SU-DHL-6 (cell line): ENCODE data around the gene RBM43.

Source experiments
- H2AFZ ChIP-seq: fragments of 200-600 bp; sonication (generic); 2 replicates; pipeline ENCODE4 v1.6.1; 2014; ENCODE audit warnings: low read depth, mild to moderate bottlenecking, moderate library complexity, mixed read lengths, antibody characterized with exemption, low read length; ENCODE audit not compliant: severe bottlenecking
- H3F3A ChIP-seq: fragments of 200-600 bp; shearing (Covaris generic); 2 replicates; pipeline ENCODE4 v1.6.0; 2016; ENCODE audit warnings: antibody characterized with exemption, mild to moderate bottlenecking; ENCODE audit not compliant: insufficient read depth
- H3K27ac ChIP-seq: fragments of 200-600 bp; sonication (generic); 2 replicates; pipeline ENCODE4 v1.5.1; 2016; ENCODE audit warnings: low read depth, mild to moderate bottlenecking, low read length, moderate library complexity, mixed read lengths
- H3K27me3 ChIP-seq: fragments of 200-600 bp; sonication (generic), shearing (Covaris generic); 2 replicates; pipeline ENCODE4 v1.6.0; 2014; ENCODE audit warnings: mild to moderate bottlenecking, low read length
- H3K36me3 ChIP-seq: fragments of 200-600 bp; sonication (generic); 2 replicates; pipeline ENCODE4 v1.6.1; 2014; ENCODE audit warnings: mild to moderate bottlenecking, low read length, mixed read lengths
- H3K4me2 ChIP-seq: fragments of 300-600, 200-600 bp; shearing (Covaris generic), sonication (generic); 2 replicates; pipeline ENCODE4 v1.6.0; 2014; ENCODE audit warnings: low read length, low read depth, mild to moderate bottlenecking; ENCODE audit not compliant: poor library complexity, severe bottlenecking
- H3K4me3 ChIP-seq: fragments of 200-600 bp; sonication (generic); 2 replicates; pipeline ENCODE4 v1.5.1; 2014; ENCODE audit warnings: antibody characterized with exemption, low read length, mild to moderate bottlenecking, mixed read lengths; ENCODE audit not compliant: insufficient read depth, poor library complexity, severe bottlenecking
- H3K79me2 ChIP-seq: fragments of 200-600 bp; sonication (generic); 2 replicates; pipeline ENCODE4 v1.6.1; 2014; ENCODE audit warnings: mild to moderate bottlenecking, low read length, moderate library complexity; ENCODE audit not compliant: insufficient read depth
- H3K9ac ChIP-seq: fragments of 200-600 bp; sonication (generic); 2 replicates; pipeline ENCODE4 v1.7.0; 2014; ENCODE audit warnings: mild to moderate bottlenecking, low read length
- H3K9me2 ChIP-seq: fragments of 200-600 bp; sonication (generic); replicated peaks from 2 replicates; pipeline ENCODE4 v1.6.1; 2014; ENCODE audit warnings: low read length; ENCODE audit not compliant: insufficient read depth
- H3K9me3 ChIP-seq: fragments of 200-600 bp; sonication (generic); 2 replicates; pipeline ENCODE4 v1.6.1; 2014; ENCODE audit warnings: low read length, mixed read lengths; ENCODE audit not compliant: insufficient read depth
- H4K20me1 ChIP-seq: fragments of 200-600 bp; sonication (generic); 2 replicates; pipeline ENCODE4 v1.6.1; 2014; ENCODE audit warnings: low read depth, mild to moderate bottlenecking, antibody characterized with exemption, low read length, moderate library complexity, mixed read lengths
- CTCF ChIP-seq: fragments of 200-600 bp; sonication (generic); IDR thresholded peaks from one replicate; pipeline ENCODE4 v1.5.1; 2017; ENCODE audit warnings: antibody characterized with exemption, mild to moderate bottlenecking, low read length, moderate library complexity; ENCODE audit not compliant: insufficient read depth, poor library complexity, severe bottlenecking
- EZH2phosphoT487 ChIP-seq: fragments of 200-600 bp; sonication (generic), shearing (Covaris generic); conservative IDR thresholded peaks from 2 replicates; pipeline ENCODE4 v1.6.1; 2018; ENCODE audit warnings: mild to moderate bottlenecking, antibody characterized with exemption, low read length, moderate library complexity, mixed read lengths

RBM43 gene

DNA sequence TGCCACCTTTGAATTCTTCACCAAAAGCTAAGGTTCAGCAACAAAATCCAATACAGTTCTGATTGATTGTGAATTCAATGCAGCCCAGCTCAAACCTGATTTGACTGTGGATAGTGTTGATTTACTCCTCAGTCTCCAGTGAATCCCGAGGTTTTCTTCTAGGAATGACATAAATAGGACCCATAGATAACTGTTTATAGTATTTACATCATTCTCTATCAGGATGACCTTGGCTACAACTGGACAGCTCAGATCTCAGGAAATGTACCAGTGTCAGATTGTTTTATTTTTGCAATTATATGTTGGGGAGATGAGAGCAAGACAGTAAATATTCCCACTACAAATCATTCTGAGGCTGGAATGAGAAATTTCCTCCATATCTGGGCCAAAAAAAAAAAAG is 21.2 kb downstream of the RBM43 start:
- no peak overlapping the region for H3K27ac ChIP-seq
- H3K79me2 ChIP-seq, result no peaks in the 10 kb centered on the region
- H3K4me3 ChIP-seq, result no peak overlapping the region
- no peak overlapping the region for H3K9ac ChIP-seq
- no peaks in the 10 kb centered on the region for H3K9me3 ChIP-seq
- H3K27me3 ChIP-seq, result no peaks in the 10 kb centered on the region
- H4K20me1 ChIP-seq, result no peaks in the 10 kb centered on the region
- H3K9me2 ChIP-seq, result no peaks in the 10 kb centered on the region
- no peak overlapping the region for H2AFZ ChIP-seq
- no peaks in the 10 kb centered on the region for H3F3A ChIP-seq
- H3K4me2 ChIP-seq, result no peak overlapping the region
- H3K36me3 ChIP-seq, result no peaks in the 10 kb centered on the region
- no peak for TF ChIP-seq CTCF
- no peak for TF ChIP-seq EZH2phosphoT487

GRCh38 chr2:151239624-151240023 is 22.0 kb downstream of the RBM43 start:
- Histone ChIP-seq H3K9me2 (no peaks in the 10 kb centered on the region), H3K4me3 (no peak overlapping the region), H3K9me3 (no peaks in the 10 kb centered on the region), H3K4me2 (no peak overlapping the region), H4K20me1 (no peaks in the 10 kb centered on the region), H3K27me3 (no peaks in the 10 kb centered on the region), H3K36me3 (no peaks in the 10 kb centered on the region), H3K27ac (no peak overlapping the region), H3K79me2 (no peaks in the 10 kb centered on the region), H3F3A (no peaks in the 10 kb centered on the region), H3K9ac (no peak overlapping the region), H2AFZ (no peak overlapping the region)
- TF ChIP-seq CTCF, result no peak
- no peak for TF ChIP-seq EZH2phosphoT487

DNA sequence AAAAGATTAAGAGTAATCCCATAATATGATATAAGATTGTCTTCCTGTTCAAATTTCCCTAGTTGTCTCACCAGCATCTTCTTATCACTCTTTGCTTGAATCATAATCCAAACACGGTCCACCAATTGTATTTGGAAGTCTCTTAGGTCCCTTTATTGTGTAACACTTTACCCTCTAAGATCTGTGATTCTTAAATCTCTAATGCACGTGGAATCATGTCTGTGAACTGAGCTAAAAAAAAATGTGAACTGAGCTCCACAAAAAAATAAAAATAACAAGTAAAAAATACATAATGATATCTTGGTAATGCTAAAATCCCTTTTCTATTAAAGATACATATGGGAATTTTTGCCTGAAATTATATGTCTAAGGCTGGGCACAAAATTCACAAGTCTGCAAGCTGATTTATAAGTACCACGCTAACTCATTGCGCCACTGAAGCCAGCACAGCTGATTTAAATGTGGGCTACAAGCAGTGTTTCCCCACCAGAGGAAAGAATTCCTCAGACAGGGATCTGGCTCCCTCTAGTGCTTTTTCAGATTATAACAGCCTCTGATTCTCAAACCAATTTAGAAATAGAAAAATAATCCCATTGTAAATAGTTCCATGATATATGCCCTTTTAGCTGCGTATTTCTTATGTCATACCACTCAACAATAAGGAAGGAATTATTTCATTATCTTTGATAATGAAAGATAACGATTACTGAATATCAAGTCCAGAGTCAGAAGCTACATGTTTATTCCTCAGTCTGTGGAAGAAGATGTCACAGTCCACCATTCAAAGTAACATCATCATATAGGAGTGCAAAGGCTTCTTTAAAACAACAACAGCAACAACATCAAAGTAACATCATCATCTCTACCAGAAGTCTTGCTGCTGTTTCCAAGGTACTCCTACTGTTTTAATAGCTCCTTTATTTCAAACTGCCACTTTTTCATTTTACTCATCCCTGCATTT is 22.9 kb downstream of the RBM43 start:
- H3K9me2 ChIP-seq, result no peaks in the 10 kb centered on the region
- H3K9me3 ChIP-seq, result no peaks in the 10 kb centered on the region
- no peak overlapping the region for H3K27ac ChIP-seq
- no peak overlapping the region for H3K9ac ChIP-seq
- H4K20me1 ChIP-seq, result no peaks in the 10 kb centered on the region
- H3K79me2 ChIP-seq, result no peaks in the 10 kb centered on the region
- no peak for TF ChIP-seq EZH2phosphoT487
- peak; percentile 42 for TF ChIP-seq CTCF
- no peak overlapping the region for H3K4me3 ChIP-seq
- H2AFZ ChIP-seq, result no peak overlapping the region
- no peak overlapping the region for H3K4me2 ChIP-seq
- no peaks in the 10 kb centered on the region for H3K36me3 ChIP-seq
- no peaks in the 10 kb centered on the region for H3K27me3 ChIP-seq
- no peaks in the 10 kb centered on the region for H3F3A ChIP-seq
